NCI-H1092 treated with DMSO at 0.1 percent for 48 hours (cell line): ENCODE results near the gene GMDS.

Experiments
- DNase-seq: peaks from one replicate; lab custom pipeline; 2025; lab: John Stamatoyannopoulos, UW

The GMDS gene

DNA sequence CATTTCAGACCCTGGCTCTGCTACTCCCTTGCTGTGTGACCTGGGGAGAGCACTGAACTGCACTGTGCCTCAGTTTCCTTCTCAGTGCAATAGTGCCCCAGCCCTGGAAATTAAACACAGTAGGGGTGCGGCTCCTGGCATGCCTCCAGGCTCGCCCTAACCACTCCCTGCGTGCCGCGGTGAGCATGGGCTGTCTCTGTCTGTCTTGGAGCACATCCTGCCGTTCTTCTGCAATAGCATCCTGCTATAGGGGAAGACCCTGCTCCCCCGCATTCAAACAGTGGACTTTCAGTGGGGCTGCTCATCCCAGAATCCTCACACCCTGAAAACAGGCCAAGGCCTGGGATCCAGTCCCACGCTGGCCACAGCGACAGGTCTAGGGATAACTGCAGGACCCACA, 506.2 kb downstream of the GMDS start:
- DNase-seq: no peak

DNA sequence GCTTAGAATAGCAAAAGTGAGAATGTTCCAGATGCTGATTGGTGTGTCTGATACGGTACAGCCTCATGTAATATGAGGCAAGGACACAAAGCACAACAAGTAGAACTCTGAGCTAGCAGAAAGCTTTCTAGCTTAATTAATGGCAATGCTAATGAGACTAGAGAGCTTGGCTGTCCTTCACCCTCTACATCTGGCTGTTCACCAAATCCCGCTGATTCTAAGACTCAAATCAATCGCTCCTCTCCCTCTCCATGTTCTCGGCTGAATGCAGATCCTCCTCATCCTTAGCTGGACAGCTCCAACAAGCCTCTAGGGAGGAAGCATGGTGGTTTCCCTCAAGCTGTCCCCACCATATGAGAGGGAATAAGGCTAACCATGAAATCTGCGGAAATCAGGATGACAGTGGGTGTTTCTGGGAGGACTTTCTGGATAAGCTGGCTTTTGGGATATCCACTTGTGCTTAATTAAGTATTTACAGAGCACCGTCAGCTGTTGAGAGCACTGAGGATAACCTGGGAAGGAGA, 506.8 kb downstream of the GMDS start:
- DNase-seq: no peak

DNA sequence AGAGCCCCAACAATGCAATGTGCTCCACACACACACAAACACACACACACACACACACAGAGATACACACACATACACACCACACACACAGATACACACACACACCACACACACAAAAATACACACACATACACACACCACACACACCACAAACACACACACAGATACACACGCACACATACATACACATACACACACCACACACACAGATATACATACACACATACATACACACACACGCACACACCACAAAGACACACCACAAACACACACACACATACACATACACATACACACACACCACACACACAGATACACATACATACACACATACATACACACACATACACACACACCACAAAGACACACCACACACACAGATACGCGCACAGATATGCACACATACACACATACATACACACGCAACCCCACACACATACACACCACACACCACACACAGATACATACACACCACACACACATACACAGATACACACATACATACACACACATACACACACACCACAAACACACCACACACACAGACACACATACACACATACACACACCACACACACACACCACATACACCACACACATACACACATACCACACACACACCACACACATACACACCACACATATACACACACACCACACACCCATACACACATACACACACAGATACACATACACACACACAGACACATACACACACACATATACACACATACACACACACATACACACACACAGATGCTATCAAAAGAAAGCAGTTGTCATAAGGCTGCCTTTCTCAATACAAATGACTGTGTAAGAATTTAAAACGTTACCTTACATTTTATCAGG, 507.7 kb downstream of the GMDS start:
- DNase-seq: no peak

DNA sequence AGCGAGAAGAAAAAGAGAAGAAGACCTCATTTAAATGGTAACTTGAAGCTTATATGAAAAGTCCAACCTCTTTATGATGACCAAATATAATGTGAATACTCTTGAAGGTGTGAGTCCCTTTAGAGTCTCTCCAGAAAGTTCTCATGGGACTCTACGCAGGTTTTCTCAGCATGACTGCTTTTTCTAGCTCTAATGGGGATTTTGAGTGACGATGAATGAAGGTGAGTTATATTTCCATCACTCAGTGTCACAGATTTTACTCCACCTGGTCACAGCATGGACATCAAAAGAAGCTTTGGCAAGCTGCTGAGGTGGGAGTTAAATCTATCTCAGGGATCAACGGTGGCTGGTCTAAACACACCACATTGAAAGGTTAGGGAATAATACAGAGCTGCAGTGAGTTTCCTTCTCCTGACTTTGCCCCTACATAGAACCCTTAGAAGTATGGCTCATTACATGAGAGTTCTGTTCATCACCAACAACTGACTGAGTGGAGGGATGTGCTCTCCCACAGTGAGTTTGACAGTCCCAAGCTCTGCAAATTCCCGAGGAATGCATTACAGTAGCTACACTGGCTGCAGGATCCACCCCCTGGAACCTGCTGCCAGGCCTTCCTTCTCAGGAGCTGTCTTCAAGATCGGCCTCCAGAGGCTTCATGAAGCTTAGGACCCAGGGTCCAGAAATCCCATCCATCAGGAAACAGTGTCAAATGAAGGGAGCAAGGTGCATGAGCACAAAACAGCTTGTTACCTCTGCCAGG, 508.9 kb downstream of the GMDS start:
- no peak for DNase-seq

DNA sequence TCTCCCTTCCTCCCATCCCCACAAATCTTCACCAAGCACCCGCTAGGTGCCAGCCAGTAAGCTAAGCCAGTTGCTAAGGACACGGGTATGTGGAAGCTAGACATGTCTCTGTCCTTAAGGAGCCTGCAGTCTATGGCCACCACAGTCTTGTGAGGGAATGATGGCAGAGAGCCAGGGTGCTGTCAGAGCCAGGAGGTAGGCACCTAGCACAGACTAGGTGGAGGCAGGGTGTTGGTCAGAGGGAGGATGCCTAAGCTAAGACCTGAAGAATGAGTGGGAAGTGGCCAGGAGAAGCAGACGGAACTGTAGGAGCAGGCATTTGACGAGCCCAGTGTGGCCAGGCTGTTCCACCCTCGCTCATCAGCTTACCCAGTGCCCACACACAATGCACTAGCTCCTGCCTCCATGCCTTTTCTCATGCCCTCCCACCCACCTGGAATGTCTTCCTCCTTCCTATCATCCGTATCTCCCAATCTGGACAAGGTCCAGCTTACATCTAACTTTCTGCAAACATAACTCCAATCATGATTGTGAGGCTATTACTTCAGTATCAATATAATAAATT, 510.1 kb downstream of the GMDS start:
- no peak for DNase-seq

DNA sequence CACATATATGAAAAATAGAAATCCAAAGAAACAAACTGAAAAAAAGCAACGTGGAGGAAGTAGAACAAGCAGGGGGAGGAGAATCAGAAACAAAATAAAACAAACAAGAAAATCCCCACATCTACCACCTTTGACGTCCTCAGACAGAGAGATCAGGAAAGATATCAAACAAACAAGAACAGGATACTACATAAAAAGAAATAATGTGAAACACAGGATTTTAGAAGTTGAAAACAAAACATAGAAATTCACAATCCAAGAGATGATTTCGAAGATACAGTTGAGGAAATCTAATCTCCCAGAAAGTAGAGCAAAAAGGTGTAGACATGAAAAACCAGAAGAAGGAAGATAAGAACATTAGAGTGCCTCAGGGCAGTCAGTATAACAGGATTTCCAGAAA, 514.5 kb downstream of the GMDS start:
- DNase-seq: no peak

DNA sequence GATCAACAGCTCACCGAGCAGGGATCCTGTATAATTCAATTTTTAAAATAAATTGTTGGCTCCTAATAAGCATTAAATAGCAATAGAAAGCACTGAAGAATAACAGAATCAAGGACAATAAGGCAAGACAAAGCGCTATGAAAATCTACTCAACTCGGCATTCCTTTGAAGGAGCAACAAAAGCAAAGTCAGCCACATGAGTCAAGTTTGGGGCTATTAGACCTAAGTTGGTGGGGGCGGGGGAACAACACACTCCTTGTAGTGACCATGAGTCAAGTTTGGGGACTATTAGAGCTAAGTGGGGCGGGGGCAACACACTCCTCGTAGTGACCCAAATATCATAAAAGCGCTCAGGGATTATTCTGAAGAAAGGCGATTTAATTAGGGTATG, 515.7 kb downstream of the GMDS start:
- no peak for DNase-seq

DNA sequence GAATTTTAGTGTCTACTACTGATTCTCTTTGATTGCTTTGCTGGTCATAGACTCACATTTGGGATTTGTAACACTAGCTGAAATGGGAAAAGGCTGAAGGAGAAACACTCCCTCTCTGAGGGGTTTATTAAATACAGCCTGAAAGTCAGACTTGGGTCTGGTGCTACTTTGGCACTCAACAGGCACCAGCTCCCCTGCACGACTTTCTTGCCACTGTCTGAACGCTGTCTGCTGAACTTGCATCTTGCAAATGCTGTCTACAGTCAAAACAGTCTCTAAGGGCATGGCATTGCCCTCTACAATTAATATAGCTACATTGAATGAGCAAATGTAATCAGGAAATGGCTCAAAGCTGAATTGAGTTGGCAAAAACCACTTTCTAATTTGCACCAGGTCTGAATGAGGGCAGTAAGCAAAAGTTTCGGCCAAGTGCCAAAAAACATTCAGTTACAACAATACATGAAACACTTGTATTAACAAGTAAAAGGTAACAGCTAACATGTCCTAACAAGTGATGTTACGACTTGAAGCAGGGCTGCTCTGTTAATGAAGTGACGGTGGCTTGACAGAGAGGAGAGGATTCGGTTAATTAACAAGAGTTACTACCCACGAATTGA, 516.2 kb downstream of the GMDS start:
- no peak for DNase-seq

DNA sequence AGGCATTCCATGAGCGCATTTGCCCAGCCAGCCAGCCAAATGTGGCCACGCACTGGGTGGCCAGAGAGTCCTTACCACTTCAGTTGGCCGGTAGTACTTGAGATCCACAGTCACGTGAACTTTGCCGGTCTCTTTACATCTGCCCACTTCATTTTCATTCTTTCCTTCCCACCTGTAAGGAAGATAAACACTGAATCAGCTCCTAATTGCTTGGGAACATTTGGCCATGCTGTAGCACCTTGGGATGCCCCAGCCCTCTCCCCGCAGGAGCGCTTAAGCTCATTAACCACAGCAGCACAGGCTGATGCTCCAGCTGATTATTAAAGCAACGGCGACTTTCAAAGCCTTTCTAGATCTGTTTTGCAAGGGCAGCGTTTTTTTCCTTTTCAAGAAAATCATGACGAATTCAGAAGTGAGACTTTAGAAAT, 519.0 kb downstream of the GMDS start:
- DNase-seq: peak; percentile 47

DNA sequence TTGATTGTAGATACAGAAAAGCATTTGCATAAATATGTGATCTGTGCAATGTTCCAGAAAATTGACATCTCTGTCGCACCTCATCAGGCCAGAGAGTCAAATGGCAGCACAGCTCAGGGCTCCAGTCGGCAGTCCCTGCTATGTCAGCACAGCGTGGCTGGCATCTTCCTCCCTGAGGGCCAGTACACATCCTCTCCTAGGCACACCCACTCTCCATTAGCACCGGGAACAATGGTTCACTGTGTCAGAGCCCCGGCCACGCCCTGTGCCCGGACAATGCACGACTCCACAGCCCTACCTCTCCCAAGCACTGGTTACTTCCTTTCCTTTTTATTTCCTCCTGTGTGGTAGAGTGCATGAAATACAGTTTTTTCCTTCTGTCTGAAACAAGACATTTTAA, 520.8 kb downstream of the GMDS start:
- DNase-seq: peak; percentile 11

DNA sequence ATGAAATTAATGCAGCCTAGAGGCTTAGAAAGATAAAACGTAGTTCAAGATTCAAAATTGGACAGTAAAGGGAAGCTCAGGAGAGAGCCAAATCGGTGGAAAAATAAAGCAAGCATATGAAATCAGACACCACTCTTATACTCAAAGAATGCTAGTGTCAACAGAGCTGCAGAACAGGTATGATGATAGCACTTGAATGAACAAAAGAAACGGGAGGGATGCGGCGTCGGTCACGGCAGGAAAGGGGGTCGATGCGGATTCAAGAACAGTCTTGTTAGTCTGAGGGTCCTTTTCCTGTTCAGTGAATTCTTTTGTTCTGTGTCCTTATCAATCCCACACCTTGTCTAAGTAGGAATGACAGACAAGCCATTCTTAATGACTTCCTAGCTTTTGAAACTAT, 521.3 kb downstream of the GMDS start:
- peak; percentile 66 for DNase-seq

DNA sequence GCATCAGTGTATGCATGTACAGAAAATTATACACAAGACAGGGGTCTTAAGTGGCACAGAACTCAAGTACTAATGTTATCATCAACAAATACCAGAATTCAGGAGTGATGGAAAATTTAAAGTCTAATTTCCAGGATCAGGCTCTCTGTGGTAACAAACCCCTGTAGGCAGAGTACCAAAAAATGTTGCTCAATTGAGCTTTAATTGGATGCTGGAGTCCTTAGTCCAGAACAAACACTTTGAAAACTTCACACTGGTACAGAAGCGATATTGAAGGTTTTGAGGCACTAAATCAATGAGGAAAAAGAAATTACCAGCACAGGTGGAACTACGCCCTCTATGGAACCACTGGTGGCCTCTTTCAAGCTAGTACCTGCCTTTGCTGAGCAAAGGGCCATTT, 522.6 kb downstream of the GMDS start:
- no peak for DNase-seq

DNA sequence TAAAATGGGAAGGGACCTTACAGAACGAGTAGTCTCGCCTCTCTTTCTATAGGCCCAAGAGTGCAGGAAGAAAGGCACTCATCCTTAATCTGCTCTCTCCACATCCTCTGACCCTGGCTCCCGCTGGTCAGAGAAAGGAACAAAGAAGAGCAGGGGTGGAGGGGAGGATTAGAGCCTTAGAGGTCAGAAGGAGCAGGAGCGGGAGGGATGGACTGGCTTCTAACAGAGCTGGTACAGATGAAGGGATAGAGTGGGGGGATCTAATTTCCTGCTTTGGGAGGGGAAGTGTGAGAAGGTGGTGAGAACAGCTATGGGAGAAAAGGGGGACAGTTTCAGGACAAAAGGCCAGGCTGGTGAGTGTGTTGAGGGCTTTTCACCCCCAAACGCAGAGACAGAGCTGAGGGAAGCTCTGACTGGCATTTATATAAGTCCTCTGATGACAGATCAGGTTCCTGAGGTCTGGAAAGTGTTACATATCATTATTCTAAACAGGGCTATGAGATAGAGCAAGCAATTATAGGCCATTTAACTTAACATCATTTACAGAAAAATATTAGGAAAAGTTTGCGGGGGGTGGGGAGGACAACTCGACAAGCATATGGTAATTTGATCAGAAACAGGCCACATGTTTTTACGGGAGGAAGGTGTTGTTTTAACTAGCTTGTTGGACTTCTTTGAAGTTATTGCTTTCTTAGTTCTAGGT, 524.6 kb downstream of the GMDS start:
- DNase-seq: no peak

DNA sequence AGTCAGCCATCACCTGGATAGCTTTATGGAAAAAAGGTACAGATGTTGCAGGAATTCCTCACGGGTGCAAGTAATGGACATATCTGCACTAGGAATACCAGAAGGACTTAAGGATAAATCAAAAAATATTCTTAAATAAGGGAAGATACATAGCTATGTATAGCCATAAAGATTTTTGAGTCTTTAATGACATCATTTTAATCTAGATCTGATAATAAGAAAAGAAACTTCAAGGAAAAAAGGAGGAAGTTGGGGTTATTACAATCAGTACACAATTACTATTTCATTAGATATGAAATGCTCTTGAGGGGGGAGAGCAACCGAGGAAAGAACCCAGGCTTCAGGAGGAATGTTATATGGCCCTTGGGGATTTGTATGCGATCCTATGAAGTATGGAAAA, 525.5 kb downstream of the GMDS start:
- no peak for DNase-seq

DNA sequence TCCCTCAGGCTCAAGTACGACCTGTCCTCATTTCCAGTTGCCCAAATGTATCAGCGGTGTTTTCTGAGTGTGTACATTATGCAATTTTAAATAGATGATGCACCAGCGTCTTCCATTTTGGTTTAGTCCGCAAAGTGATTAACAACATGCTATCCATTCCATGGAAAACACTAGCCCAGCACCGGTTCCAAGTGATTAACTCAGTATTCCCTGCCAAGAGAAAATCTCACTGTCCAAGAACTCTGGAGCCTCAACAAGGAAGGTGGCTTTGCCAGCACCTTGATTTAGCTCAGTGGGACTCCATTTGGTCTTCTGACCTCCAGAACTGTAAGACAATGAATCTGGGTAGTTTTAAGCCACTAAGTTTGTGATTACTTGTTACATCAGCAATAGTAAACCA, 528.5 kb downstream of the GMDS start:
- DNase-seq: no peak

DNA sequence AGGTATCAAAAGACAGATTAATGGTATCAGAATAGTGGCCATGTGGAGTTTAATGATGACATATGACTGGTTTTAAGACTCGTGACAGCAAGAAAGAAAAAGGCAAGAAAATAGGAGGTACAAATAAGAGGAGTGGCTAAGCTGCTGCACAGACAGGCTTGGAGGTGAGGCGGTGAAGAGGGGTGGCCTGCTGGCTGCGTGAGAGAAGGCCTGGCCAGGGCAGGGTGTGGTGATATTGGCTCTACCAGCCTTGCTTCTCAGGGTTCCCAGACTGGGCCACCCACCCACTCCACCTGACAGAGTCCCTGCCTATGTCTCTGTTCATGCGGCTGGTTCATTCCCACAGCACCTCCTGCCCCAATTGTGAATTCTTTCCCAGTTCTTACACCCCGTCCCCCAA, 529.0 kb downstream of the GMDS start:
- DNase-seq: no peak

DNA sequence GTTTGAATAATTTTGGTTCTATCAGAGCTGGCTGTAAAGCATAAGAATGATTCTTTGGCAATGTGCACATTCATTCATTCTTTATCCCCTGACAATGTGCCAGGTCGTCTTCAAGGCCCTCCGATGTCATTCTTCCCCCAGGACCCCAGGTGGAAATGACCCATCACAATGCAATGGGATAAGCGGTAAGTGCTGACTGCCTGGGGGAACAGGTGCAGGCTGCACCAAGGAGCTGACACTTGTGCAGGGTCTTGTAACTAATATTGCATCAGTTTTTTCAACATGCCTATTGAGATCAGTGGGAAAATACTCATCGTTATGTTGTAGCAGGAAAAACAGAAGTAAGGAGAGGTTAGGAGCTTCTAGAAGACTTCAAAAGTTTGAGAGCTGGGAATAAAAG, 530.1 kb downstream of the GMDS start:
- DNase-seq: no peak

DNA sequence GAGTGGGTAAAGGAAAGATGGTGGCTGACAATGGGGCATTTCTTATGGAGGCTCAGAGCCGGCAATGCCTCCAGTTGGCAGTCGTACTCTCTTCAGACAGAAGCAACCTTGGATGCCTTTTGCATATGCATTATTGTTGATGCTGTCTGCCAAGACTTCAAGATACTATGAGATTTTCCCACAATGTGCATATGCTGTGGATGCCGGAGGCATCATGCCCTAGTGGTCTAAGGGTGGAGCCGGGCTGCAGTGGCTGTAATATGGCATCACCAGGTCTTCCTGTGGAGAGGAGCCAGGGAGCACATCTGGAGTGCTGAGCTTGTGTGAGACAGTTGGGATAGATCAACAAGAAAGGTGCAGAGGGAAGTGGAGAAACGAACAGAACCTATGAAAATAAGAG, 530.8 kb downstream of the GMDS start:
- no peak for DNase-seq

DNA sequence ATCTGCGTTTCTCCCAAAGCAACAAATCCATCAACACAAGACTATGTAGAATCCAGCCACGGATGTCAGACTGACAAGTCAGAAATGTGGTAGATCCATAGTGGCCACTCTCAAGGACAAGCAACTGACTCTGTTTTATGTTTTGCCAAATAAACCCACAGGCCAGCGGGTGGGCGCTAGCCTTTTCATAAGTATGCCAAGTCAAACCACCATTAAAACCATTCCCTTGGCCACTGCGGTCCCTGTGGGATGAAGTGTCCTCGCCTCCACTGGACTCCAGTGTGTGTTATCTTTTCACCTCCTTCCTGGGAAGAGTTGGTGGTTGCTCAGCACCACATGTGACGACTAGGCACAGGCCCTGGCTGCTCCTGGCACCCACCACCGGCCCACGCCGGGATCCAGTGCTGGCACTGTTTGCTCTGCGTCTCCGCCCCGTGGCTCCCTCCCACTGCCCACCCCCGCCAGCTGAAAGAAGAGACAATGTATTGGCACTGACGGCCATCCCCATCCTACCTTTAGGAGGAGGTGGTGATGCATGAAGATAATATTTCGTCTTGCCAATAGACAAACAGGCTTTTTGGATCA, 532.3 kb downstream of the GMDS start:
- DNase-seq: no peak

DNA sequence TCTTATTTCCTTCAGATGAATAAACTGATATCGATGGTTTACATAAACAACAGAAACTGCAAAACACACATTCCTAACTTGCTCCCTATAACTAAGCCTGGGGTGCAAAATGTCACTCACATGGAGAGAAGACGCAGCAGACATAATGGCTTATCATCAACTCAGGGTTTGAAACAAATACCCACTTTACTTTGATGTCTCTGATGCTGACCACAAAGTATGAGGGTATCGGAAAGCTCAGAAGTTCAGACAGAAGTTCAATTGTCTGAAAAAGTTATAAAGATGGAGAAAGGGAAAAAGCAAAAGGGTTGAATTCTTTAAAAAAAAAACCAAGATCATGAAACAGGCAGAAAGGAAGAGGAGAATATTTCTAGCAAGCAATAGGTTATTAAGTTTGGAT, 533.0 kb downstream of the GMDS start:
- DNase-seq: no peak

DNA sequence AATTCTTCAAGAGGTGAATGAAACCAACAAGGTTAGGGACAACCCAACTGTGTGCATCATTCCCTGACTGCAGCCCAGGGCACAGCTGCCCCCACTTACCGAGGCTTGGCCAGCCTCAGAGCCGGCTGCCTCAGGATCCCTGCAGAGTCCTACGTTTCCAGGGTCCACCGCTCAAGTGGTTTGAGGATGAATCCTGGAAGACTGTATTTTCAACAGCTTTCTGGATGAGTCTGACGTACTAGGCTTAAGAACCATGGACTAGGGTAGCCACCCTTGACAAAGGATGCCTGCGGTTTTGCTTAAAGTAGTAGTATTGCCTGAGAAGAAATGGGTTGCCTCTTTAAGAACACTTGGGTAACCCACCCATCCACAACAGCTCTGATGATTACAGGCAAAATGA, 534.3 kb downstream of the GMDS start:
- no peak for DNase-seq

DNA sequence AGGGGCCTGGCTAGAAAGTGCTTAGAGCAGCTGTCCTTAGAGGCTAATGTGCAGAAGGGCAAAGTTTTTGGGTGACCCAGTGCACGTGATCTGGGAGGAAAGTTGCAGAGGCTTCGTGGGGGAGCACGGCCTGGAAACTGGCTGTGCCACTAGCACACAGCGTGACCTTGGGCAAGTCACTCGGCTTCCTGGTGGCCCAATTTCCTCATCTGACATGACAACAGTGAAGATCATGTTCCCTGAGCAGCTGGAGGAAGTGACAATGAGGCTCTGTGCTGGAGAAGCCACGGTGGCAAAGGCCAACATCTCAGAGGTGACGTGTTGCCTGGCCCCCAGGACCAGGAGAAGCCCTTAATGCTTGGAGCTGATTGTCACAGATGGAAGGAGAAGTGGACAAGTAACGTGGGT, 536.2 kb downstream of the GMDS start:
- no peak for DNase-seq
